CMK (cell line): Measurements from ENCODE around the gene CRYGD.
"Not testable (repeated sequence)": the region's sequence is repeated elsewhere in the genome, so short reads cannot be mapped to it uniquely, and the experiment has no call there.

Experiments
- DNase-seq: peaks from one replicate; pipeline ENCODE4 v3.0.0-alpha.2; 2010; ENCODE audit warnings: low read depth

Gene CRYGD

GRCh38 chr2:208124013-208124715 is at the start of gene CRYGD:
Gene CRYGD, minus strand, starts transcription at chr2:208124524. Its CDS starts 51 bp downstream, at chr2:208124473.
- not testable (repeated sequence) for DNase-seq

- DNase-seq, result no peak
Measured at GRCh38 chr2:208172125-208172524, 47.8 kb upstream of the CRYGD start.

GRCh38 chr2:208164951-208165755 is 40.8 kb upstream of the CRYGD start:
- DNase-seq, result no peak

DNA sequence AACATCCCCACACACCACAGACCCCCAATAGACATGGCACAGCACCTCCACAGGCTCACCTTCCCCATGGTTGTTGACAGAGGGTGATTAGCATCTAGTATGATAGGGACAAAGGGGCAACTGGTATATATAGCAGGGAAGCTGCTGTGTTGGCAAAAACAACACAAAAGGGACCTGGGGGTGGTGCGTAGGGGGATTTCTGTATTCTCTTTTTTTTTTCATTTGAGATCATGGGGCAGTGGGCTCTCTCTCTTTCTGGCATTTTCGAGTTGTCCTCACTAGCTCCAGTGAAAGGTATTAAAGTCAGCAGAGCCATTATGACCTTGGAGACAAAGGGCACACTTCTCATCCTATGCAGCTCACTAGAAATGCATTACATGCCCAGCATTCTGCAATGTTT is 39.2 kb upstream of the CRYGD start, which contains the start of gene CRYGA:
Gene CRYGA, minus strand, starts transcription at position 101 of the 400 bp plus-strand sequence. Its CDS starts 33 bp downstream, at position 68.
- DNase-seq, result no peak

- DNase-seq, result no peak
Measured at GRCh38 chr2:208156439-208156838, 32.1 kb upstream of the CRYGD start.

- DNase-seq, result no peak
Measured at GRCh38 chr2:208153156-208153555, 28.8 kb upstream of the CRYGD start.

GRCh38 chr2:208150956-208151355 is 26.6 kb upstream of the CRYGD start:
- no peak for DNase-seq

GRCh38 chr2:208150094-208150493 is 25.8 kb upstream of the CRYGD start:
- no peak for DNase-seq

DNA sequence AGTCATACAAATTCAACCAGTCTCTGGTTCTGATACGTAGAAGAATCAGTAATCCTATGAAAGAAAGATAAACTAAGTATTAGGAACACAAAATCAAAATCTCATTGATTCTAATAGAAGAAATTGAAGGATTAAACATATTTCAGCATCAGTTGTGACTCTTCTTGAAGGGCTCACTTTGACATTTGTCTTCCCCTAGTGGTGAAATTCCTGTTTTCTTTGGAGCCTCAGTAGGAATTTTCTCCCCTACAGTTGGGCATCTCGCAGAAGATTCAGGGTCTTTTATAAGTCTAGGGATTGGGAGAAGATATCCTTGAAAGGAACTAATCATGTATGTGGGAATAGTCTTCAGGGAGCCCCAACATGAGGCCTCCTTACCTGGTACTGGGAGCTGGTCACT is 24.5 kb upstream of the CRYGD start:
- DNase-seq, result no peak

DNA sequence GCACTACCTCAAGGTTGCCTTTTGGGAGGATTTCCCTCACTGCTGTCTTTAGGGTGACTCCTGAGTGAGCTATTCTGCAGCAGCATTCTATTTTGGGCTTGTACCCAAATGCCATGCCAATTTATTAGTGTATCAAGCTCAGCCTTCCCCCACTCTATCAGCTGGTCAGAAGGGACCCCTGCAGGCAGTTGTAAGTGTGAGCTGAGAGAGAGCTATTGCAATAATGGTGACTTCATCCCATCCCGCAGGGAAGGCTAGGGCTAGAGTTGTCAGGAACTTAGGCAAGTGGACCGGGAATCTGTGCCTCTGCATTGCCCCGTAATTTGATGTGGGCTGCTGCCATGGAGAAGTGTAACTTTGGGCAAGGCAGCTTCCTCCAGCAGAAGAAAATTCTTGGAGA is 23.4 kb upstream of the CRYGD start:
- no peak for DNase-seq

DNA sequence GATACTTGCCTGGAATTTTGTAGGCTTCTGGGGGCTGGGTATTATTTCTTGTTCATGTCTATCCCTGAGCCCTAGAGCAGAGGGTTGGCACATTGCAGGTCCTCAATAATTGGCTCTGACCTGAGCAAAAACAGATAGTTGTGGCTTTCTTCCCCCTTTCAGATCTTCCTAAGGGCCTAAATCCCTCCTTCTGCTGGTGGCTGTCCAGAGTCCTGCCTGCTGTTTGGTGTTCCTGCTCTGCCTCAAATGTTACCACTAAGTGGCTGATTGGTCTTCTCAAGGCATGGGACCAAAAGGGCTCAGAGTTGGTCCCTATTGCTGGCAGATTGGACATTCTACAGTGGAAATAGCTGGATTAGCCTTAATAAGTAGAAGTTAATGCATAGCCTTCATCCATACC is 22.7 kb upstream of the CRYGD start:
- no peak for DNase-seq

DNA sequence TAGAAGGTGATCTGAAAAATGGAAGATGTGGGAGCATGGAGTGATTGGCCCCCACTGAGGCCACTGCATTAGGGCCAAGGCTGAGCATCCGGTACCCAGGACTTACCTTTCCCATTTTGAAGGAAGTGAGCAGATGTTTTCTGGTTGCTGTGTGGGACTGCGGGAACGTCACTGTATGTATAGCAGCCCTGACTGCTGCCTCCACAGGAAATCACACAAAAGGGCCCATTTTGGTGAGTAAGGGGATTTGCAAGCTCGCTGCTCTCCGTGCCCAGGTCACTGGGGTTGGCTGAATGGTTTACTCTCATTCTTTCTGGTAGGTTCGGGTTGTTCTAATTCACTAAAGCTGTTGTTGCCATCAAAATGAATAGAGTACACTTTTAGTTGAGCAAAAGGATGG is 21.7 kb upstream of the CRYGD start, which contains the start of gene CRYGB:
Gene CRYGB, minus strand, starts transcription at position 153 of the 400 bp plus-strand sequence. Its CDS starts 38 bp downstream, at position 115.
- no peak for DNase-seq

GRCh38 chr2:208142925-208143799 is 18.8 kb upstream of the CRYGD start:
- DNase-seq, result no peak

GRCh38 chr2:208142240-208142924 is 18.1 kb upstream of the CRYGD start:
- no peak for DNase-seq

DNA sequence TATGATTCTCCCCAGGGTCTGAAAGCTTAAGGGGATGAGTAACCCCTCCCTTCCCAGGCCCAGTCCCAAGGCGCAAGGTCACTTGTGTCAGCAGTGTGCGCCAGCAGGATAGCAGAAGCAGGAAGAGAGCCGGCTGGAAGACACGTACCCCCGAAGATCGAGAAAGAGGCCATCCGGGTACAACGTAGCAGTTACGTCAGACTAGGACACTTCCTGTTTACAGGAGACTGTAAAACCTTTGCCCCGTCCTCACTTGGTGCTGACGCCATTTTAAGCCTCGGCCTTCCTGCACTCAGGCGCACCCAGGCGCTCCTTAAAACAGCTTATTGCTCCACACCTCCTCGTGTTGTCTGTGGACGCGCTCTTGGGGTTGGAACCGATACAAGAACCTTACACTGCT is 15.1 kb upstream of the CRYGD start:
- no peak for DNase-seq

- DNase-seq, result not testable (repeated sequence)
Measured at GRCh38 chr2:208138334-208138733, 14.0 kb upstream of the CRYGD start.

DNA sequence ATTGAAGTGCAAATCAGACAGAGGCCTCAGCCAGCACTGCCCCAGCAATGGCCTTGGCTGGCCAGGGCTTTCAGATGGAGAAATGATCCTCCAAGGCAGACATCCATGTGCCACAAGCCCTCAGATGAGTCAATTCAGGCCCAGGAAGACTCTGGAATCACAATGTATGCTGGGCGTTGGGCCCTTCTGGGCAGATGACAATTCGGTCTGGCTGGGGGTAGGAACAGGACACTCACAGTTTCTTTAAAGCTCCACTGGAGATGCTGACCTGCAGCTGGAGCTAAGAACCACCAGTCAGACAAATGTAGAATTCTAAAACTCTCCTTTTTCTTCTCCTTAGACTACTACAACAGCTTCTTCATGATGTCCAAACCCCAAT is 12.4 kb upstream of the CRYGD start:
- DNase-seq, result no peak

GRCh38 chr2:208135794-208136715 is 11.7 kb upstream of the CRYGD start:
- no peak for DNase-seq

- DNase-seq, result no peak
Measured at GRCh38 chr2:208134928-208135586, 10.7 kb upstream of the CRYGD start.

GRCh38 chr2:208130712-208131110 is 6.4 kb upstream of the CRYGD start:
- DNase-seq, result no peak
